K562 (cell line): ENCODE measurements around the gene HMGA1. TPM values are rescaled to one million over a fixed set of nuclear protein-coding genes. Genes with fewer than 3 reads are reported as not detected.

Experiments
- ATF4 ChIP-seq: fragments of 450-650 bp; formaldehyde crosslinking; IDR thresholded peaks from 2 replicates; pipeline ENCODE4 v1.4.0; 2022; ENCODE audit warnings: mild to moderate bottlenecking, moderate library complexity
- ATF6 ChIP-seq: sonication (generic); formaldehyde crosslinking; IDR thresholded peaks from 2 replicates; pipeline ENCODE4 v1.4.0; 2020; ENCODE audit warnings: mild to moderate bottlenecking, missing genetic modification reagents
- CLOCK ChIP-seq: fragments of 250-450 bp; sonication (Bioruptor Pico); IDR thresholded peaks from 2 replicates; pipeline ENCODE4 v1.4.0; 2020; ENCODE audit warnings: mild to moderate bottlenecking, moderate library complexity, borderline replicate concordance
- FIP1L1 ChIP-seq: fragments of 200-400 bp; formaldehyde crosslinking; IDR thresholded peaks from 2 replicates; pipeline ENCODE4 v1.6.1; 2018; ENCODE audit warnings: mild to moderate bottlenecking, low read depth, low read length; ENCODE audit not compliant: poor library complexity, severe bottlenecking
- FOXK2 ChIP-seq, 2 experiments: fragments of 450-650 bp; IDR thresholded peaks in 1 of 2; conservative IDR thresholded peaks in 1 of 2; 2 replicates each; pipeline ENCODE4 v1.6.1; 2016; ENCODE audit warnings: low read depth in 2 of 2, mild to moderate bottlenecking in 1 of 2
- NFIX ChIP-seq: fragments of 250-450 bp; sonication (Bioruptor Pico); IDR thresholded peaks from 2 replicates; pipeline ENCODE4 v1.4.0; 2020; ENCODE audit warnings: low read depth, mild to moderate bottlenecking, moderate library complexity
- POLR2A ChIP-seq: fragments of 450-650 bp; conservative IDR thresholded peaks from 2 replicates; pipeline ENCODE4 v1.6.1; 2016
- PURB ChIP-seq: sonication (generic); formaldehyde crosslinking; IDR thresholded peaks from 2 replicates; pipeline ENCODE4 v1.9.0; 2021; ENCODE audit warnings: low read depth, mild to moderate bottlenecking, missing genetic modification reagents
- RB1 ChIP-seq: fragments of 450-650 bp; IDR thresholded peaks from 2 replicates; pipeline ENCODE4 v1.6.1; 2017; ENCODE audit warnings: low read depth, mild to moderate bottlenecking
- SAFB ChIP-seq: fragments of 200-400 bp; formaldehyde crosslinking; IDR thresholded peaks from 2 replicates; pipeline ENCODE4 v1.6.1; 2017; ENCODE audit warnings: low read depth, low read length, borderline replicate concordance
- THAP12 ChIP-seq: fragments of 250-450 bp; sonication (Bioruptor Pico); IDR thresholded peaks from 2 replicates; pipeline ENCODE4 v1.9.0; 2021; ENCODE audit warnings: mild to moderate bottlenecking, inconsistent platforms
- THRA ChIP-seq: fragments of 450-650 bp; IDR thresholded peaks from 2 replicates; pipeline ENCODE4 v1.6.1; 2017; ENCODE audit warnings: mild to moderate bottlenecking, moderate library complexity
- USF2 ChIP-seq: sonication (generic); formaldehyde crosslinking; IDR thresholded peaks from 2 replicates; pipeline ENCODE4 v1.5.0; 2020; ENCODE audit warnings: missing genetic modification reagents
- ZBTB34 ChIP-seq: fragments of 250-450 bp; sonication (Bioruptor Pico); IDR thresholded peaks from 2 replicates; pipeline ENCODE4 v1.8.0; 2021; ENCODE audit warnings: mild to moderate bottlenecking, moderate library complexity
- ZC3H8 ChIP-seq: fragments of 450-650 bp; IDR thresholded peaks from 2 replicates; pipeline ENCODE4 v1.6.1; 2017
- ZNF24 ChIP-seq: fragments of 450-650 bp; IDR thresholded peaks from 2 replicates; pipeline ENCODE4 v1.6.1; 2016
- polyA plus RNA-seq, 8 experiments: library from polyadenylated mRNA; depleted of rRNA in 4 of 8; stranded (reverse) in 5 of 8; unstranded in 3 of 8; fragments of >200 nt; fragmentation: Nextera tagmentation in 2 of 8; fragmentation: Illumina TruSeq in 1 of 8; extraction: Ambion mirVana in 2 of 8; extraction: Trizol in 1 of 8; gene quantifications; 2 replicates each; pipeline versions ENCODE4 v1.2.1 to v1.2.3, GENCODE V29; 2011 to 2014; ENCODE audit warnings: inconsistent platforms in 1 of 8, missing spikeins in 1 of 8
- total RNA-seq, 7 experiments: library from RNA; depleted of rRNA in 6 of 7; stranded (reverse); fragments of >200 nt in 6 of 7; fragmentation: Illumina TruSeq in 2 of 7; extraction: Trizol in 2 of 7; gene quantifications; 2 replicates each; pipeline versions ENCODE4 v1.2.1 to v1.2.3, GENCODE V29; 2011 to 2021; ENCODE audit warnings: low replicate concordance in 1 of 7

Gene HMGA1
- total and polyA plus RNA-seq, 9 of the 15 experiments (the other 6 are each of a cell fraction or from before 2014, with no cell fraction given), result 27.8 to 1,947 (median 594) TPM

GRCh38 chr6:34277763-34278112 lies 41.1 kb downstream of the HMGA1 start (continued):
- TF ChIP-seq SAFB (no peak), THAP12 (CRISPR knock-in tag) (0 out of 2 replicates have a peak, but pooled peaks have one; percentile 6), PURB (CRISPR knock-in tag) (no peak), FIP1L1 (no peak), POLR2A (0 out of 2 replicates have a peak, but pooled peaks have one; percentile 12), ZC3H8 (no peak), NFIX (CRISPR knock-in tag) (no peak), THRA (no peak), FOXK2 (conservative IDR thresholded peaks at IDR 0.05 in 1 of 2, IDR thresholded peaks at IDR 0.05 in 1 of 2; ENCODE audit: low read depth in 2 of 2) (peak in 1 of 2 experiments; percentile 18; a peak in 1 of 4 replicates), USF2 (CRISPR knock-in tag) (no peak), ZNF24 (no peak), ATF4 (CRISPR knock-in tag) (no peak), ATF6 (CRISPR knock-in tag) (0 out of 2 replicates have a peak, but pooled peaks have one; percentile 13), ZBTB34 (CRISPR knock-in tag) (no peak), RB1 (no peak), CLOCK (CRISPR knock-in tag) (no peak)
